ENCODE data around the gene SUPT3H.

Gene SUPT3H

DNA sequence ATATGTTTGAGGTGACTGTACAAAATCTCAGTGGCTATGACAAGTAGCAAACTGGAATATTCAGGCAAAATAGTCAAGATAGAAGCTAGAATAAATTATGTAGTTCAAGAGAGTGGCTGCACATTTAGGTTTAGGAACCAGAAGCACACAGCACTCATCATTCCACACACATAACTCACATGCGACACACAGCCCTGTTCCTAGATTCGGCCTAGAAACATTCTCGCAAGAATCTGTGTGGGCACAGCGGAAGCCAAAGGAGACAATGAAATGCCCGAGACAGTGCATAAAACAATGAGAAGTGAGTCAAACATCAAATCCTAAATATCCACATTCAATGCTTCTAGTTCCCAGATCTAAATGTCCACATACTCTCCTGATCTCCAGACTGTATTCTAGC is 9.5 kb upstream of the SUPT3H start:
- H4K91ac ChIP-seq (ENCODE audit: low read depth, low read length) = no peak overlapping the region
- no peak overlapping the region for H3K27ac ChIP-seq (ENCODE audit: low read depth, low read length)
- H3K36me3 ChIP-seq (ENCODE audit: control insufficient read depth in 1 of 2, insufficient read depth in 2 of 2, low read length in 2 of 2) = no peaks in the 10 kb centered on the region
- DNase-seq = peak; percentile 11 to 50
- H3K14ac ChIP-seq (ENCODE audit: low read length) = no peak overlapping the region
- no peak overlapping the region for H4K12ac ChIP-seq (ENCODE audit: low read depth, low read length)
- H3K9me3 ChIP-seq (ENCODE audit: insufficient read depth, low read depth, low read length) = no peaks in the 10 kb centered on the region
- no peak overlapping the region for H2BK120ac ChIP-seq (ENCODE audit: insufficient read depth, low read length, poor library complexity)
- no peak overlapping the region for H4K8ac ChIP-seq (ENCODE audit: low read depth, low read length)
- no peak overlapping the region for H3K9ac ChIP-seq (ENCODE audit: low read length)
- H2BK5ac ChIP-seq (ENCODE audit: low read depth, low read length, poor library complexity) = no peak overlapping the region
- H3K79me1 ChIP-seq (ENCODE audit: low read length) = no peaks in the 10 kb centered on the region
- H3K18ac ChIP-seq (ENCODE audit: low read length) = no peak overlapping the region
- H3K4ac ChIP-seq (ENCODE audit: low read depth, low read length) = no peak overlapping the region
- no peak overlapping the region for H2AK5ac ChIP-seq (ENCODE audit: low read length)
- no peak overlapping the region for H2BK12ac ChIP-seq (ENCODE audit: low read length)
- peaks cover 0 to 2% of the 10 kb centered on the region in 2 experiments for H3K4me1 ChIP-seq (ENCODE audit: control insufficient read depth in 1 of 2, insufficient read depth in 2 of 2, low read length in 2 of 2)
- no peak overlapping the region for H2AFZ ChIP-seq (ENCODE audit: insufficient read depth, low read length, poor library complexity)
- H3K4me2 ChIP-seq (ENCODE audit: low read length) = no peak overlapping the region
- no peak overlapping the region for H3K4me3 ChIP-seq (ENCODE audit: low read depth, low read length)
- no peaks in the 10 kb centered on the region for H3K79me2 ChIP-seq (ENCODE audit: control insufficient read depth, insufficient read depth, low read length, poor library complexity)
- no peak overlapping the region for H3K23ac ChIP-seq (ENCODE audit: low read length)
- no CpG with 5 or more reads among the region's 5 CpGs for WGBS (ENCODE audit: extremely low coverage, insufficient coverage, insufficient read length)
- no peaks in the 10 kb centered on the region for H3K27me3 ChIP-seq (ENCODE audit: insufficient read depth, low read length)

DNA sequence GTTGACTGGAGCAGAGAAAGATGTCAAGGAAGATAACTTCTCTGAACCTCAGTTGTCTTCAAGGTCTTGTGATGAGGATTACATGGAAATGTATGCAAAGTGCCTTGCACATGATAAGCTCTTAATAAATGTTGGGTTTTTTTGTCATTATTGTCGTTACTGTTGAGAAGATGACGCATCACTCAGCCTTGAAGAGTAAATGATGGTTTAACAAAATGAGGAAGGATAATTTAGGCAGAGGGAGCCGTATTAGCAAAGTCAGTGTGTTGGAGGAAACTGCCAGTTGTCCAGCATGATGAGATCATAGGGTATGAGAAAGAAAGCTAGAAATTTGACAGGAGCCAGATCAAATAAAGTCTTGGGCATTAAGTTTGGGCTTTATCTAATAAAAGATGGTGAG is 8.8 kb upstream of the SUPT3H start:
- H3K4me1 ChIP-seq (ENCODE audit: control insufficient read depth in 1 of 2, insufficient read depth in 2 of 2, low read length in 2 of 2) = peaks cover 0 to 2% of the 10 kb centered on the region in 2 experiments
- H4K8ac ChIP-seq (ENCODE audit: low read depth, low read length) = no peak overlapping the region
- H3K4ac ChIP-seq (ENCODE audit: low read depth, low read length) = no peak overlapping the region
- no peaks in the 10 kb centered on the region for H3K27me3 ChIP-seq (ENCODE audit: insufficient read depth, low read length)
- no peak overlapping the region for H2AFZ ChIP-seq (ENCODE audit: insufficient read depth, low read length, poor library complexity)
- H3K4me3 ChIP-seq (ENCODE audit: low read depth, low read length) = no peak overlapping the region
- no peaks in the 10 kb centered on the region for H3K36me3 ChIP-seq (ENCODE audit: control insufficient read depth in 1 of 2, insufficient read depth in 2 of 2, low read length in 2 of 2)
- no peak overlapping the region for H2AK5ac ChIP-seq (ENCODE audit: low read length)
- H4K12ac ChIP-seq (ENCODE audit: low read depth, low read length) = no peak overlapping the region
- no peak overlapping the region for H3K4me2 ChIP-seq (ENCODE audit: low read length)
- H2BK5ac ChIP-seq (ENCODE audit: low read depth, low read length, poor library complexity) = no peak overlapping the region
- H3K79me2 ChIP-seq (ENCODE audit: control insufficient read depth, insufficient read depth, low read length, poor library complexity) = no peaks in the 10 kb centered on the region
- H2BK12ac ChIP-seq (ENCODE audit: low read length) = no peak overlapping the region
- H3K9me3 ChIP-seq (ENCODE audit: insufficient read depth, low read depth, low read length) = no peaks in the 10 kb centered on the region
- H3K14ac ChIP-seq (ENCODE audit: low read length) = no peak overlapping the region
- no CpG with 5 or more reads among the region's 3 CpGs for WGBS (ENCODE audit: extremely low coverage, insufficient coverage, insufficient read length)
- H3K23ac ChIP-seq (ENCODE audit: low read length) = no peak overlapping the region
- H3K27ac ChIP-seq (ENCODE audit: low read depth, low read length) = no peak overlapping the region
- no peak overlapping the region for H4K91ac ChIP-seq (ENCODE audit: low read depth, low read length)
- no peak overlapping the region for H2BK120ac ChIP-seq (ENCODE audit: insufficient read depth, low read length, poor library complexity)
- H3K9ac ChIP-seq (ENCODE audit: low read length) = no peak overlapping the region
- no peaks in the 10 kb centered on the region for H3K79me1 ChIP-seq (ENCODE audit: low read length)
- DNase-seq = no peak
- no peak overlapping the region for H3K18ac ChIP-seq (ENCODE audit: low read length)

DNA sequence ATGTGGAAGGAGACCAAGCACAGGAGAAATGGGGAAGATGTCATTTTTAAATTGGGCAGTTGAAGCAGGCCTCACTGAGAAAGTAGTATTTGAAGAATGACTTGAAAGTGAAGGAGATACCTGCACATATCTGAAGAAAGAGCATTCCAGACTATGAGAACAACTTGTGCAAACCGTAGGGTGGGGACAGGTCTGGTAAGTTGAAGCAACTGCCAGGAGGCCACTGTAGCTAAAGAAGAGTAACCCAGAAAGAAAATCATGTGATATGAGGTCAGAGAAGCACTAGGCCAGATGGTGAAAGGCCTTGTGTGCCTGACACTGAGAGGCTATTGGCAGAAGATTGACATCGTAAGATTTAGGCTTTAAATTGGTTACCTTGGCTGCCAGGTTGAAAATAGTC is 4.7 kb upstream of the SUPT3H start:
- Histone ChIP-seq H3K18ac (ENCODE audit: low read length) (no peak overlapping the region), H3K9me3 (ENCODE audit: insufficient read depth, low read depth, low read length) (no peaks in the 10 kb centered on the region), H3K27me3 (ENCODE audit: insufficient read depth, low read length) (no peaks in the 10 kb centered on the region), H2BK12ac (ENCODE audit: low read length) (no peak overlapping the region), H2BK120ac (ENCODE audit: insufficient read depth, low read length, poor library complexity) (no peak overlapping the region), H3K79me1 (ENCODE audit: low read length) (peaks cover 7% of the 10 kb centered on the region), H3K27ac (ENCODE audit: low read depth, low read length) (no peak overlapping the region), H3K9ac (ENCODE audit: low read length) (no peak overlapping the region), H4K12ac (ENCODE audit: low read depth, low read length) (no peak overlapping the region), H3K4me3 (ENCODE audit: low read depth, low read length) (no peak overlapping the region), H4K91ac (ENCODE audit: low read depth, low read length) (no peak overlapping the region), H3K4ac (ENCODE audit: low read depth, low read length) (no peak overlapping the region), H3K4me1 (ENCODE audit: control insufficient read depth in 1 of 2, insufficient read depth in 2 of 2, low read length in 2 of 2) (peaks cover 0 to 2% of the 10 kb centered on the region in 2 experiments), H3K36me3 (ENCODE audit: control insufficient read depth in 1 of 2, insufficient read depth in 2 of 2, low read length in 2 of 2) (no peaks in the 10 kb centered on the region), H2AFZ (ENCODE audit: insufficient read depth, low read length, poor library complexity) (no peak overlapping the region), H2BK5ac (ENCODE audit: low read depth, low read length, poor library complexity) (no peak overlapping the region), H3K4me2 (ENCODE audit: low read length) (no peak overlapping the region), H4K8ac (ENCODE audit: low read depth, low read length) (no peak overlapping the region), H3K79me2 (ENCODE audit: control insufficient read depth, insufficient read depth, low read length, poor library complexity) (peaks cover 6% of the 10 kb centered on the region), H3K14ac (ENCODE audit: low read length) (no peak overlapping the region), H2AK5ac (ENCODE audit: low read length) (no peak overlapping the region), H3K23ac (ENCODE audit: low read length) (no peak overlapping the region)
- peak; percentile 76 to 86 for DNase-seq
- no CpG with 5 or more reads among the region's 2 CpGs for WGBS (ENCODE audit: extremely low coverage, insufficient coverage, insufficient read length)

DNA sequence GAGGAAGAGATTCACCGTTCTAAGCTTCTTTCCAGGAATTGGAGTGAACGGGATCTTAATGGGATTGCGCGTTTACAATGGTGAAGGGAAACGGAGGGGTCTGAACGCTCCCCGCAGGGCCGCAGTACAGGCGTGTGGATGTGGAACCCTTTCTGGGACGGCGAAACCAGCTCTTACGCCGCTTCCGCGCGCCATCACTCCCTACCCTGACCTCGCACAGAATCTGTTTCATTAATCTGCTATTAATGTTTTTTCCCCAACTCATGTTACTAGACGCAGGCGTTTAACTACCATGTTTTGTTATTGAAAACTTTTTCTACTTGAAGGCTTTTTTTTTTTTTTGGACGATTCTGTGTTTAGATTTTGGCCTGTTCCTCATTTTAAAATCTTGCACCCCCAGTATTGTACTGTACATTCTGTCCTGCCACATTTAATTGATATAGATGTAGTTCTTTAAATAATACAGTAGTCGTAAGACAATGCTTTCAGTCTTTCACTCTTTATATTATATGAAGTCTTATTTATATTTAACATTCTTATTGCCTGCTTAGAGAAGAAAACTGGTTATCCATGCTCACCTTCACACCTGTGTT is 696 bp upstream of the SUPT3H start:
- Histone ChIP-seq H2AFZ (ENCODE audit: insufficient read depth, low read length, poor library complexity) (peak overlapping the region; percentile 78), H3K9ac (ENCODE audit: low read length) (peak overlapping the region; percentile 82), H3K27ac (ENCODE audit: low read depth, low read length) (peak overlapping the region; percentile 79), H3K23ac (ENCODE audit: low read length) (no peak overlapping the region), H3K4ac (ENCODE audit: low read depth, low read length) (peak overlapping the region; percentile 92), H4K91ac (ENCODE audit: low read depth, low read length) (peak overlapping the region; percentile 88), H3K79me1 (ENCODE audit: low read length) (peaks cover 12% of the 10 kb centered on the region), H4K8ac (ENCODE audit: low read depth, low read length) (peak overlapping the region; percentile 96), H4K12ac (ENCODE audit: low read depth, low read length) (peak overlapping the region; percentile 95), H2BK12ac (ENCODE audit: low read length) (no peak overlapping the region), H3K4me1 (ENCODE audit: control insufficient read depth in 1 of 2, insufficient read depth in 2 of 2, low read length in 2 of 2) (no peaks in the 10 kb centered on the region), H3K27me3 (ENCODE audit: insufficient read depth, low read length) (no peaks in the 10 kb centered on the region), H3K79me2 (ENCODE audit: control insufficient read depth, insufficient read depth, low read length, poor library complexity) (peaks cover 6% of the 10 kb centered on the region), H3K18ac (ENCODE audit: low read length) (peak overlapping the region; percentile 87), H3K36me3 (ENCODE audit: control insufficient read depth in 1 of 2, insufficient read depth in 2 of 2, low read length in 2 of 2) (no peaks in the 10 kb centered on the region), H3K4me3 (ENCODE audit: low read depth, low read length) (peak overlapping the region; percentile 63), H3K9me3 (ENCODE audit: insufficient read depth, low read depth, low read length) (no peaks in the 10 kb centered on the region), H2BK5ac (ENCODE audit: low read depth, low read length, poor library complexity) (peak overlapping the region; percentile 89), H3K14ac (ENCODE audit: low read length) (peak overlapping the region; percentile 82), H3K4me2 (ENCODE audit: low read length) (peak overlapping the region; percentile 95), H2AK5ac (ENCODE audit: low read length) (no peak overlapping the region), H2BK120ac (ENCODE audit: insufficient read depth, low read length, poor library complexity) (peak overlapping the region; percentile 94)
- no CpG with 5 or more reads among the region's 21 CpGs for WGBS (ENCODE audit: extremely low coverage, insufficient coverage, insufficient read length)
- DNase-seq = peak in 1 of 2 donors; percentile 10

Data from trophoblast cell (in vitro differentiated cells and primary cell).